Ascending aorta (tissue), 2 donors: ENCODE data around the gene TCERG1L. TPM values are rescaled to one million over a fixed set of nuclear protein-coding genes. Genes with fewer than 3 reads are reported as not detected.

Source experiments
- DNase-seq, 2 donors: peaks; one replicate each; pipeline ENCODE4 v3.0.0-alpha.2; 2019; ENCODE audit warnings: low spot score in 2 of 2
- H3K27ac ChIP-seq, 2 donors: fragments of 200-600 bp; sonication (generic); one replicate each; pipeline ENCODE4 v1.5.1; 2016 to 2017; ENCODE audit warnings: mild to moderate bottlenecking in 1 of 2
- H3K27me3 ChIP-seq: fragments of 200-600 bp; sonication (generic); one replicate; pipeline ENCODE4 v1.5.1; 2017
- H3K36me3 ChIP-seq, 2 donors: fragments of 200-600 bp; sonication (generic); one replicate each; pipeline ENCODE4 v1.5.1; 2016
- H3K4me1 ChIP-seq, 2 donors: fragments of 200-600 bp; sonication (generic); one replicate each; pipeline ENCODE4 v1.5.1; 2016 to 2017; ENCODE audit warnings: mild to moderate bottlenecking in 1 of 2
- H3K4me3 ChIP-seq, 2 donors: fragments of 200-600 bp; sonication (generic); one replicate each; pipeline ENCODE4 v1.5.1; 2016 to 2017; ENCODE audit warnings: mild to moderate bottlenecking in 1 of 2
- H3K9me3 ChIP-seq, 2 donors: fragments of 200-600 bp; sonication (generic); one replicate each; pipeline ENCODE4 v1.5.1; 2016
- CTCF ChIP-seq, 3 experiments: fragments of 200-600 bp in 2 of 3; fragments of 450-650 bp in 1 of 3; sonication (generic) in 2 of 3; IDR thresholded peaks; one replicate each; pipeline ENCODE4 v1.5.1; 2016 to 2019; ENCODE audit warnings: antibody characterized with exemption in 3 of 3, mild to moderate bottlenecking in 1 of 3, moderate library complexity in 1 of 3
- intact Hi-C: fragments of 100-400 bp; cut with DNase I; formaldehyde crosslinking; loops from one replicate; pipeline ENCODE4 v1.15.1; 2023
- total RNA-seq: library from RNA; depleted of rRNA; stranded (reverse); fragments of >200 nt; gene quantifications from one replicate; pipeline ENCODE4 v1.1.0, GENCODE V29; 2016

TCERG1L gene
- total RNA-seq, 1 donor from 2014 or later, result not detected

DNA sequence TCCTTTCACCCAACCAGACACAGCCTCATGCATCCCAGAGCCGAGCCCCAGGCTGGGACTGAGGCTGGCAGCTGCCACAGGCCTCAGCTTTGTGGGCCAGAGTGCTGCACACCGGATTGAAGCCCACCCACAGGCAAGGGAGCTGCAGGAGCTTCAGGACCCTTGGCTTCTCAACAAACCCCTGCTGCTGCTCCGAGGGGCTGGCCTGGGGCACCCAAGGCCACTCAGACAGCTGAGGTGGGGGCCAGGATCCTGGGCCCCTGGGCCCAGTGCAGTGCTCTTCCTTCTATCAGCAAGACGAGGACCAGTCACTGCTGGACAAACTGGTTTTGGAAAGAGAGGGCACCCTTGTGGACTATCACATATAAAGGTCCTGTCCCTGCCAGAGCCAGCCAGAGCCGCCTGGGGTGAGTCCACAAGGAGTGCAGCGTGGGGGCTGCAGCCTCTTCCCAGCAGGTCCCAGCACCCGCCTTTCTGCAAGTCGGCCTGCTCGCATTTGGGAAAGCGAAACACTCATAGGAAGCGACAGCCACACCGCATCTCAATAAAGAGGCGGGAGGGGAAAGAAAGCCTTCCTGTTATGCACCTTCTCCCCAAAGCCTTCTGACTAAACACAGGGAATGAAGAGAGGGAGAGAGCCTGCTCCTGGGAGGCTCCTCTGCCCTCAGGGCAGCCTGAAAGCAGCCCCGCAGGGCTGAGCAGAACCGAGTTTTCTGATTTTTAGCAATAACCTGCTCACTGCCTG, 9.5 kb upstream of the TCERG1L start:
- Histone ChIP-seq H3K4me1 (no peaks in the 10 kb centered on the region), H3K9me3 (no peaks in the 10 kb centered on the region), H3K27ac (no peak overlapping the region), H3K27me3 (no peaks in the 10 kb centered on the region), H3K4me3 (no peak overlapping the region), H3K36me3 (no peaks in the 10 kb centered on the region)
- no peak for TF ChIP-seq CTCF (IDR thresholded peaks at IDR 0.05)
- DNase-seq, result no peak
- intact Hi-C loops, result no loop called here

DNA sequence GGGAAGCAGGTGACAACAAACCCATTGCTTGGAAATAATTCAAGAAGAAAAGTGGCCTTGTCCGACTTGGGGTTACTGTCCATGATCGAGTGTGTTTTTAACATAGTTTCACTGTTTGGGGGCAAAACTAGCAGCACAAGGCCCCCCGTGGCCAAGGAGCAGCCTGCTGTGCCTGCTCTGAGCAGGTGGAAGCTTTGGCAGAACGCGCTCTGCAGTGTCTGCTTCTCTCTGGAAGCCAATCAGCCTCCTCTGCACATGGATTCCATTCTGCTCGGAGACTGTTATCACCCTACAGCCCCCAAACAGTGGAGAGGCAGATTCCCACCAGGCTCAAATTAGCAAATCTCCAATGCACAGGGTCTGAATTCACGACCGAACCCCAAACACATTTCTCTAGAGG, 7.3 kb upstream of the TCERG1L start:
- no peaks in the 10 kb centered on the region for H3K9me3 ChIP-seq
- H3K27me3 ChIP-seq, result no peaks in the 10 kb centered on the region
- intact Hi-C loops, result no loop called here

DNA sequence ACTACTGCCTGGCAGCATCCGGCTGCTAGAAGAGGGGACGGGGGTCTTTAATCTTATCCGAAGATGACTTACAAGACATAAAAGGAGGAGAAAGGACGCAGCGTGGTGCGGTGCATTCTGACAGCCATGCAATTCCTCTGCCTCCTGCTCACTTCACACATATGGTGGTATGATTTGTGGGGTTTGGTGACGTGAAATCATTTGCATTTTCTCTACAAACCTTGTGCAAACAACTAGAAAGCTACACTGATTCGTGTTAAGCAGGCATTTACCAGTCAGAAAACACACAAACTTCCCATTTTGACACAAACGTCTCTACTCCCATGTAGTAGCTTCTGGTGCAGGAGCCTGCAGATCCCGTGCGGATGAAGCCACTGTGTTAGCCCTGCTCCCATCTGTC, 6.8 kb upstream of the TCERG1L start:
- no peaks in the 10 kb centered on the region for H3K36me3 ChIP-seq
- DNase-seq, result no peak
- H3K4me3 ChIP-seq, result no peak overlapping the region
- H3K9me3 ChIP-seq, result no peaks in the 10 kb centered on the region
- no peaks in the 10 kb centered on the region for H3K4me1 ChIP-seq
- intact Hi-C loops, result no loop called here
- TF ChIP-seq CTCF (IDR thresholded peaks at IDR 0.05), result no peak
- no peak overlapping the region for H3K27ac ChIP-seq
- no peaks in the 10 kb centered on the region for H3K27me3 ChIP-seq

More for the DNA sequence above, 7.3 kb upstream of the TCERG1L start:
- no peak overlapping the region for H3K4me3 ChIP-seq
- no peak for TF ChIP-seq CTCF (IDR thresholded peaks at IDR 0.05)
- H3K27ac ChIP-seq, result no peak overlapping the region
- no peaks in the 10 kb centered on the region for H3K36me3 ChIP-seq
- no peak for DNase-seq
- no peaks in the 10 kb centered on the region for H3K4me1 ChIP-seq

- H3K4me1 ChIP-seq, result no peaks in the 10 kb centered on the region
- intact Hi-C loops, result no loop called here
- H3K27me3 ChIP-seq, result peaks cover 6% of the 10 kb centered on the region
These were observed 5.0 kb upstream of the TCERG1L start for GRCh38 chr10:131316321-131317075.

GRCh38 chr10:131315344-131315743, 3.8 kb upstream of the TCERG1L start:
- Histone ChIP-seq H3K27me3 (peaks cover 11% of the 10 kb centered on the region), H3K27ac (no peak overlapping the region), H3K9me3 (no peaks in the 10 kb centered on the region), H3K4me1 (no peaks in the 10 kb centered on the region), H3K36me3 (no peaks in the 10 kb centered on the region), H3K4me3 (no peak overlapping the region)
- no peak for DNase-seq
- TF ChIP-seq CTCF (IDR thresholded peaks at IDR 0.05), result no peak
- intact Hi-C loops, result no loop called here

More at GRCh38 chr10:131316321-131317075, 5.0 kb upstream of the TCERG1L start:
- H3K4me3 ChIP-seq, result no peak overlapping the region
- DNase-seq, result no peak
- no peaks in the 10 kb centered on the region for H3K9me3 ChIP-seq
- H3K36me3 ChIP-seq, result no peaks in the 10 kb centered on the region
- H3K27ac ChIP-seq, result no peak overlapping the region
- no peak for TF ChIP-seq CTCF (IDR thresholded peaks at IDR 0.05)
